Stimulated activated memory B cell treated with anti-CD40 and anti-IgM and Interleukin-4, amounts not matched to agents 10 μg/mL and 1 μg/mL and 100 μg/mL, for 72 hours (primary cell): ENCODE results near the gene TAAR5.

ENCODE experiments used
- ATAC-seq: fragments of 150-1000 bp; cut with Tn5 transposase; 2 replicates; pipeline ENCODE4 v1.10.0; 2021
- H3K27ac Mint-ChIP-seq: one replicate; pipeline ENCODE4 v1.8.0; 2022; ENCODE audit warnings: mild to moderate bottlenecking, mixed read lengths
- H3K27me3 Mint-ChIP-seq: one replicate; pipeline ENCODE4 v1.8.0; 2022; ENCODE audit warnings: mixed read lengths
- H3K36me3 Mint-ChIP-seq: one replicate; pipeline ENCODE4 v1.8.0; 2022; ENCODE audit warnings: mixed read lengths
- H3K4me1 Mint-ChIP-seq: one replicate; pipeline ENCODE4 v1.8.0; 2022; ENCODE audit warnings: mixed read lengths
- H3K4me3 Mint-ChIP-seq: one replicate; pipeline ENCODE4 v1.8.0; 2022; ENCODE audit warnings: mild to moderate bottlenecking, moderate library complexity, mixed read lengths
- H3K9me3 Mint-ChIP-seq: one replicate; pipeline ENCODE4 v1.8.0; 2022; ENCODE audit warnings: mixed read lengths

The TAAR5 gene

DNA sequence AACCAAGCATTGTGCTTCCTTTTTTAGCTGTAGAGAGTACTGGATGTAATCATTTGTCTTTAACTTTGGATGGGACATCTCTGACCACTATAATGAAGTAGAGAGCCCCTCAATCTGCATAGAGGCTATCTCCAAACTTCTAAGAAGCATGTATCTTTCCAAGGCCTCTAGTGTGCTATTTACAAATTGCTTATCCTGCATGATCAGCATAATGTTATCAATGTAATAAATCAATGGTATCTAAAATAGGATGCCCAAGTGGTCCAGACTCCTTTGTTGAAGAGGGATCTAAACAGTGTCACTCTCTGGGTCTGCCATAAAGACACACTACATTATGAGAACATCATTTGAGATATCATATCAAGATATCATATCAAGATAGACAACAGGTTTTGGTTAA lies 44.7 kb downstream of the TAAR5 start:
- Mint-ChIP-seq H3K9me3 (no peaks in the 10 kb centered on the region), H3K4me3 (no peak overlapping the region), H3K4me1 (peaks cover 6% of the 10 kb centered on the region), H3K27ac (no peak overlapping the region), H3K27me3 (peaks cover 12% of the 10 kb centered on the region), H3K36me3 (no peaks in the 10 kb centered on the region)
- ATAC-seq: no peak
